ENCODE measurements around the gene GABRB3.

Gene GABRB3

DNA sequence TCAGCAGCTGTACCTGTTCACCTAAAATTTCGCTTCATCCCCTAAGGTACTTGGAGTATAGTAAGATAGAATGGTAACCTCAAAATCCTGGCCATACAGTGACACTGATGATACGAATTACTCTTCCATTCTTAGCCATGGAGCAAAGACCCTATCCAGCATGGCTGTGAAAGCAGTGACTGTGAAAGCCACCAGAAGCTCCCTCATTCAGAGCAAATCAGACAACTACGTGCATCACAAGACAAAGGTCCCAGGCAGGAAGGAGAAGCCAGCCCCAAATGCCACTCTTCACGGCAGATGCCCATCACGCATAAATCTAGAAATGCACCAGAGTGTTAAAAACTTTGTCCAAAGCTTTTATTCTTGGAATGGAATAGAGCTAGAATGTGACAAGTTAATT lies 99.4 kb downstream of the GABRB3 start:
- DNase-seq: no peak

DNA sequence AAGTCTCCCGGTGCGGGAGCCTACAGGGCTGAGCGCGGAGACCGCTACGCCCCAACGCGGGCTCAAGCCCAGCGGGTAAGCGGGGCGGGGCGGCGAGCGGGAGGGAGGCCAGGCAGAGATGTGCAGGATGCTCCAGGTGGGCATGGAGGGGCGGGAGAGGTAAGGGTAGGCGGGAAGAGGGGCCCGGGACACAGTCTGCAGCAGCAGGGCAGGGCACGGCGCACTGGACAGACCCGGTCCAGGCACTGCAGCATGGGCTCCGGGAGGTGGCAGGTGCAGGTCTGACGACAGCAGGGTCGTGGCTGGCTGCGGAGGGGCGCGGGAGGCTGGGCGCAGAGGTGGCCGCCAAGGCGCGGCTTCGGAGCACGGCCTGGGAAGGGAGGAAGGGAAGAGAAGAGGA lies 102.8 kb downstream of the GABRB3 start:
- DNase-seq: no peak

DNA sequence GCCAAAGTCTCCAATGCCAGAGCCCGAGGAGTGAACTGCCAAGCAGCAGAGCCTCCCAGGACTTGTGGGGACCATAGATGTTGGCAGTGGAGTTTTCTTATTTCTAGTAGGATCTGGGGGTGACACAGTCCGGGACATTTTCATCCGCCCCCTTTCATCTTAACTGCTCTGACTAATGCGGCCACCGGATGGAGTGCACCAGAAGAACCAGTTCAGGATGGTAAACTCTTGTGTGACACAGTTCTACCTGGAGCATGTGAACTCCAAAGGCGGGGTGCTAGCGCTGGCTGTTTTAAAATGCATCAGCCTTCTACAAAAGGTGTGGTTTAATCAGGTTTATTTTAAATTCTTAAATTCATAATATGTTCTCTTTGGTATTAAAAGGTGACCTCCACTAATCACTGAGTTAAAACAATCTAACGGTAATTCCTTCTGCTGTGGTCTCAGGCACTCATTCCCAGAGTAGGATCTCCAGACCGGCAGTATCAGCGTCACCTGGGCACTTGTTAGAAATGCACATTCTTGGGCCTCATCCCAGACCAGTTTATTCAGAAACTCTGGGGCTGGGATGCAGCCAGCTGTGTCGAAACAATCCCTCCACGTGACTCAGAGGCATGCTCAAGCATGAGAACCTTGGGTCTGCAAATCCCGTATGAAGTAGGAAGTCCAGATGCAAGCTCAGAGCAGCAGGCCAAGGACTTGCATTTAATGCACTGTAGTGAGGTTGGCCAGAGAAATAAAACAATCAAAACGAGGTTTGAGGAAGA lies 105.5 kb downstream of the GABRB3 start:
- no peak for DNase-seq

DNA sequence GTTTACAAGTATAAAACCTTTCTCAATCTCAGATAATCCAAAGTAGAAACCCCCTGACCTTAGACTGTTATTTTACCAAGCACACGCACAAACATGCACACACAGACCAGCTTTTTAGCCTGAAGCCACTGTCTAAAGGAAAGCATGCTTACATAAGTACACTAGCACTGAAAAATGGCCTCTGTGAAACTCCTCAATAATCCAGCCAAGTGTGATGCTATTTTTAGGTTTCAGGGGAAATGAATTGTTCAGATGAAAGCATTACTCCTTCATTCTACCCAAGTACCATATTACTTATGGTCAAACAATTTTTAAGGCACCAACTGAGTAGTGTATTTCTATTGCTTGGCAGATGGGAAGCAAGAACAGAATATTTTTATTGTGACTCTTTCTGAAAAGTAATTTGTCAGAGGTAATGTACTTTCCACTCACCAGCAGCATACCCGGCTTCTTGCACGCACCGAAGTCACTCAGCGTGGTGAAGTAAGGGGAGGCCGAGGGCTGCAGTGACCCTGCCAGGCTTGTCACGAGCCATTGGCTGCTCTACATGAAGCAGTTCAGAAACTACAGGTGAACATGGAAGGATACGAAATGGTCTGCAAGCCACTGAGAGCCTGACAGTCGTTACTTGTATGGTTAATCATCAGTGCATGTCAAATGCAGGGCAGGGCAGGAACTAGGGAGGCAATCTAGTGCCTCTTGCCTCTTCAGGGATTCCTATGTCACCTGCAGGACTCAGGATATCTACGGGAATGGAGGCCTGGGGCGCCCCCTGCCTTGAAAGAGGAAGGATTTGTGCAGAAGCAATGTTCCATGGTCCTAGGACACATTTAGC lies 106.7 kb downstream of the GABRB3 start:
- peak in 1 of 2 experiments; percentile 34 for DNase-seq

DNA sequence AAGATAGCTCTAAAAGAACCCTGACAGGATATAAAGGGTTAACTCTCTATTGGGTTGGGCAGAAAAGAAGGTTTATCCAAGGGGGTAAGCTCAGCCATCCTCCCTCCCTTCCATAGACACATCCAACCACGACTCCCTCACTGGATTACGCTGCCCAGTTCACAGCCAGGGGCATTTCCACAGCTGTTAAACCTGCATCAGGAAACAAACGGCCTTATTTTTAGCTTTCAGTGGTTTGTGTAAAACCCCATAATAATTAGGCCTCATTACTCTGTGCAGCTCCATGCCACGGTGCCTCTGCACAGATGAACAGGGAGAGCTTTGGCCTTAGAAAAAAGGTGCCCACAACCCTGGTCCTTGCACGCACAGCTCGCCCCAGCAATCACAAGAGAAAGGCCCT lies 110.6 kb downstream of the GABRB3 start:
- DNase-seq: no peak

DNA sequence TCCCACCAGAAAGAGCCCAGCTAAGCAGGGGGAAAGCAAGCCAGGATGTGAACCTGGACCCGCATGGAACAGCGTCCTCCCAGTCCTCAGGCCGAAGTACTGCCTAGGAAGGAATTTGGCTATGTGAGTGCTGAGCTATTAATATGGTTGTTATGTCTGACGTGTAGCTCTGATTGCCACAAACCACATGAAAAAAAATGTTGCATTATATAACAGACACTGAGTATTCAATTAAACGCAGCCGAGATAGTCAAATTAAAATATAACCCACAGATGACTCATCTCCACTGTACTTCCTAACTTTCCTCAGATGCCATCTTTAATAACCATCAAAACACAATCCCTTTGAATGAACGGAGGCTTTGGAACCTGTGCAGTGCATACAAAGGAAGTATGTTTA lies 111.1 kb downstream of the GABRB3 start:
- no peak for DNase-seq

DNA sequence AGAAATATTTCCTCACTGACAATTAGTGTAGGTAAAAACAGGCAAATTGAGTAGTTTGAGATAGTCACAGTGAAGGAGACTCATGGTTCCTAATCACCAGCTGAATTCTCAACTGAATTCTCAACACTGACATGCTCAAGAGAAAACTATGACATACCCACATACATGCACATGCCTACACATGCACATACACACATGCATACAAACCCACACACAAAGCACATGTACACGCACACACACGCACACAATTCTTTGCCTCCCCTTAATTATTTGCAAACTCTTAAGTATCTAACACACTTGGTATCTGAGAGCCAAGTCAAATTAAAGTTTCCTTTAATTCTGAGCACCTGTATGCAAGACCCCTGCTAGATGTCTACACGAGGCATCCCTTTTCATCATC lies 111.8 kb downstream of the GABRB3 start:
- no peak for DNase-seq

DNA sequence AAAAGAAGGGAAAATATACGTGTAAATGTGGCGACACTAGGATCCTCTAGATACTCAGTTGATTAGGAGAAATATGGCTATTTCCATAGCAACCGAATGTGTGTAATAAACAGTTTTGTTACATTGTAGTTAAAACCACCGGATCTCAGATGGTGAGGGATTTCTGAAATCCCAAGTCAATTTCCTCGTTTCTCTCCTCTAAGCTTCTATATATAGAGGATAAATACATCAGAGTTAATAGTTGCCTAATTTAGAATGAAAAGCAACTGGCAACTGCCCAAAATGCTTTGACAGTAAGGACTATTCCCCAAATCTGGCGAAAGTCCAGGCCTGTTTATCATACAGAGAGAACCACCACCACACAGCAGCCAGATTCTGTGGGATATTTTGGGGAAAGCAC lies 112.6 kb downstream of the GABRB3 start:
- peak in 1 of 2 experiments; percentile 5 for DNase-seq

DNA sequence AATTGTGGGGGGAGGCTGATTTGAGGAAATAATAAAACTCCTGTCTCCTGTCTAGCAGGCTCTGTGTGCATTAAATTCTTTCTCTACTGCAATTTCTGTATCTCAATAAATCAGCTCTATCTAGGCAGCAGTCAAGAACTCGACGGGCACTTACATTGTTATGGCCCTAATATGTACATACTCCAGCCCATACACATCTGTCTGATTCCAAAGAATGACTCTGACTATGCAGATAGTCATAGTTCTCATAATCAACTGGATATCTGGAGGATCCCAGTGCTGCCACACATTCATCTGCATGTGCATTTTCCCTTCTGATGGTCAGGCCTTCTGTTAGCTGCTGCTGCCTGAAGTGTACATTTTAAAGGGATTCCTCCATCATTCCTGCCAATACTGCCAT lies 114.6 kb downstream of the GABRB3 start:
- DNase-seq: no peak

DNA sequence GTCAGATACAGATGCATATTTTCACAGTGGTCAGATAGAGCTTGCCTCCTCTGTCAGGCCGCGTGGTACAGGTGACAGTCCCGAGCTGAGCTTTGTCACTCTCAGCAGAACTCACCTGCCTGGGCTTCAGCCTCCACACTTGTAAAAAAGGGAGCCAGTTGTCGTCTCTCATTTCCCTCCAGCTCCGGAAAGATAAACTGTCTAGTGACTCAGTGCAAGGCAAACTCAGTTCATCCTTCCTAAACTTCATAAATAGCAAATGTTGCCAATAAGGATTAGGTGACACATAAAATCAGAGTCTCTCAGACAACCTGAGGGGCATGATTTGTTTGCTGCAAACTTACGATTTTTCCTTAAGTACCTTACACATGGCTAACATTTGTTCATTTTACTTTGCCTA lies 116.8 kb downstream of the GABRB3 start:
- no peak for DNase-seq

DNA sequence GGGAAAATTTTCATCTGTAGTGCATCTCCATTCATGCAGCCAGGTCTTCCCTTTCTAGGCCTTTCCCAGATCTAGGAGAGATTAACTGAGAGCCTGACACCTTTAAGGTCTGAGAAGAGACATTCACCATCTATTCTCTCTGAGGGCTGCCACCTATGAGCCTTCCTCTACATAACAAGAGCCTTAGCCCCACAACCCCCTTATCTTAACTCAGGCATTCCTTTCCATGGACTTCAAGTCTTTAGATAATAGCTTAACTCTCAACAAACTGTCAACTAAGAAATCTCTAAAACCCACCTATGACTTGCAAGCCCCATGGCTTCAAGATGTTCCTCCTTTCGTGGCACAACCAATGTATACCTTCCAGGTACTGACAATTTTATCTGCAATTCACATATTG lies 121.0 kb downstream of the GABRB3 start:
- no peak for DNase-seq

DNA sequence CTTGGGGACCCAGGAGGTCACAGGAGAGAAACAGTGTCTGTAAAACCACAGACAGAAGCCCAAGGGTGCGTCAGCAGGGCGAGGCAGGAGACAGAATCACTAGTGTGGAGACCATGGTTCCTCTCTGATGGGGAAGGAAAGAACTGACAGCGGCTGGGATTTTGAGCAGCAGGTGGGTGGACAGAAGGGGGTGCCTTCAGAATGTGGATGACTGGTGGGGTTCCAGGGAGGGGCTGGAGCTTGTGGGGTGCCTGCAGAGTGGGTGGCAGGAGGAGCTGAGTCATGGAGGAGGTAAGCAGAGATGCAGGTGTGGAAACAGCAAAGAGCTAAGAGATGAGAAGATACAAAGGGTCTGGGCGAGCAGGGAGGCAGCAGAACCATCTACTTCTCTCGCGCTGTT lies 124.2 kb downstream of the GABRB3 start:
- DNase-seq: no peak

DNA sequence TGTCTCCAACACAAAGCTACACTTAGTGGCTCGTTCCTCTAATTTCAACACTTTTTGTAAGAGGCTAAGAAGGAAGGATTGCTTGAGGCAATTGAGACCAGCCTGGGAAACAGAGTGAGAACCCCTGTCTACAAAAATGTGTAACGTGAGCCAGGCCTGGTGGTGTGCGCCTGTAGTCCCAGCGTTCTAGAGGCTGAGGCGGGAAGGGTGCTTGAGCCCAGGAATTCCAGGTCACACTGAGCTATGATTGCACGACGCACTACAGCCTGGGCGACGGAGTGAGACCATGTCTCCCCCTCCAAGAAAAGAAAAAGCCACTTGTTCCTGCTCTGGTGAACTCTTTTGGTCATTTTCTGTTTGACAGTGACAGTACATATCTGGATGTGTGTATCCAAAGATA lies 127.9 kb downstream of the GABRB3 start:
- DNase-seq: no peak

DNA sequence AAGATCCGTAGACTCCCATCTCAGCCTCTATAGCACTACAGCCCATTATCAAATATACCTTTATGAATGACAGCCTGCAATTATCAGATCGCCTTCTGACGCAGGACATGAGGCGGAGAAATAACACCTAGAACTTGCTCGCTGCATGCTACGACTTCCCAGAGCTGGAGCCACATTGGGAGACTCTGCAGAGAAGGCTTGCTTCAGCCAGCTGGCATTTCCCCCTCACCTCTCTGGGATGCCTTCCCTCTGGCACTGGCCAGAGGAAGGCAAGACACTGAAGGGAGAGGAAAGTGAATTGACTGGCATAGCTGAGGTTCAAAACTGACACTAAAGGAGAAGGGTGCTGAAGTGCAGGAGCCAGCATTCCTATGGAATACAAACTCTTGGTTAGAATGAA lies 131.7 kb downstream of the GABRB3 start:
- DNase-seq: no peak

DNA sequence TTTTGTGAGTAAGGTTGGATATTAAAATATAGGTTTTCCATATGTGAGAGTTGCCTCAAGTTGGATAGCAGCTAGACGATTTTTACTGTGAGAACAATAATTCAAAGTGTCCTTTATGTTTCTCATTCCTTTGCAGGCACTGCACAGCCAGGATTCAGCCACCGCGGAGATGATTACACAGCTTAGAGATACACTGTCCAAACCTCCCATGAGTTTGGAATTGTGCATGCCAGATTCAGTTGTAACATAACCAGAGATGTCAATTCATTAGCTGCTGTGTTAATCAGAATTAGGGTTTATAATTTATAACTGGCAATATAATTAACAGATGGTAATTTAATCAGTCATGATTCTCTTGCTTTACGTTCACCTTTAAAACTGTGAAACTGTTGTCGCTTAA lies 132.3 kb downstream of the GABRB3 start:
- no peak for DNase-seq

DNA sequence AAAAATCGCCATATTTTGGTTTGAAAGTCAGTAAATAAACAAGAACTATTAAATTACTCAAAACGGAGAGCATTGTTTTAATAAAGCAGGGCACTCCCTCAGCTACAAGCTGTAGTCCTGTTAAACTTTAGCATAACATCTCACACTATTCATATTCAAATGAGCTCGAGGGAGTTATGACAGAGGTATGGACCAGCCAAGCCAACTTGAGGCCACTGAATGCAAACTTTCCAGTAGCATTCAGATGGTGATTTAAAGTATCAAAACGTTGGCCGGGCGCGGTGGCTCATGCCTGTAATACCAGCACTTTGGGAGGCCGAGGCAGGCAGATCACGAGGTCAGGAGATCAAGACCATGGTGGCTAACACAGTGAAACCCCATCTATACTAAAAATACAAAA lies 132.9 kb downstream of the GABRB3 start:
- DNase-seq: no peak

DNA sequence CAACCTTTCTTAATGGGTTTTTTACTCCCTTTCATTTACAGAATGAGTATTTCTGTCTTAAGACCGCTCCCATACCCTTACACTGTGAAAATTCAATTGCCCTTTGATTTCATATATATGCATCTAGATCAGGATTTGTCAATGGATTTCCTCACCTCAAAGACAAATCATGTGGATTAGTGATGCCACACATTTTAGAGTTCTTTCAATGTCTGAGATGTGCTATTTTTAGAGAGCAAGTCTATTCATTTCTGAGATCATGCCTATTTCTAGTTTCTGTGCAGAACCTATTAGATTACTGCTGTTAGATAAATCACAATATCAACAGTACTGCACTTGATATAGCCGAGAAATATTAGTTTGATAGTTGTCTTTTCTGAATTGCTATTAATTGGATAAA lies 137.3 kb downstream of the GABRB3 start:
- DNase-seq: no peak

DNA sequence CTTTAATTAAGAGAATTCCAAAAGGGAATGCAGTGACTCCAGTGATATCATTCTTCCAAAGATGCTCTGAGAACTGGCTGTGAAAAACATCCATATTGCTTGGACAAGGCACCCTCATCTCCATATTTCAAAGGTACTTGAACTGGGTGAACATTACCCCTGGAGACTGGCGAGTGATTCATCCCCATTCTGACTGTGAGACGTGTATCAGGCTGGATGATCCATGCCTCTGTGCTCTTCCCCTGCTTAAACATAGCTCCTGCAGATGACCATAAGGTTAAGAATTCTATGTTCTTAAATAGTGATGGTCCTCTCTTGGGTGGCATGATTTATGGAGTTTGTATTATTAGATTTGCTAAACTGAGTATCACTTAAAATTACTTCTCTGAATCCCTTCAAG lies 137.8 kb downstream of the GABRB3 start:
- peak in 1 of 2 experiments; percentile 19 for DNase-seq

DNA sequence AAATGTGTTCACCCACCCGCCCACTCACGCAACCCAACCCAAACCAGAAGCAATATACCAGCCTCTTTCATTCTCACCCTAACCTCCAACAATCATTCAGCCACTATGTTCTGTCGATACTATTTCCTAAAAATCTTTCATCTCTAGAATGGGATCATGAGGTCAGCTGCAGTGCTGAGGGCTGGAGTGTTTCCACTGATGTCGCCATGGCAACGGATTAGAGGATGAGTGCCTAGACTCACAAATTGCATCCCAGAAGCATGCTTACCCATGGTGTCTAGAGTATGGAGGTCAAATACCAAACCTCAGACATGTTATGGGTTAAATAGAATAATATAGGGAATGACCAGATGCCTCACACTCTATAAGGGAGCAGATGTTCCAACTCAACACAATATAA lies 138.5 kb downstream of the GABRB3 start:
- DNase-seq: peak; percentile 79 to 89

DNA sequence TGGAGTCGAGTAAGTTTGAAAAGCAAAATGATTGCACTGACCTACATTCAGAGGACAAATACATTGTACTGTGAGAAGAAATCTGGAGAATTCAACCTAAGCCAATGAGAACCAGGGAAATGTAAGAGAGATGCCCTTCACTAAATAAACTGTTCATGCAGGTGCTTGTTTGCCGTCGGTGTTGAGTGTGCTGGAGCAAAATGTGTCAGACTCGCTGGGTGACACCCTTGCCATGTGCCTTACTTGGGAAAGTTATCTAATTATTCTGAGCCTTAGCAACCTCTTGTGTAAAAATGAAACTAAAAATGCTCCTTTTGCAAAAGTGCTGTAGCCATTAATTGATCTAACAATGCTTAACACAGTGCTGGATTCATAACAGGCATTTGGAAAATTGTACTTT lies 140.4 kb downstream of the GABRB3 start:
- no peak for DNase-seq

DNA sequence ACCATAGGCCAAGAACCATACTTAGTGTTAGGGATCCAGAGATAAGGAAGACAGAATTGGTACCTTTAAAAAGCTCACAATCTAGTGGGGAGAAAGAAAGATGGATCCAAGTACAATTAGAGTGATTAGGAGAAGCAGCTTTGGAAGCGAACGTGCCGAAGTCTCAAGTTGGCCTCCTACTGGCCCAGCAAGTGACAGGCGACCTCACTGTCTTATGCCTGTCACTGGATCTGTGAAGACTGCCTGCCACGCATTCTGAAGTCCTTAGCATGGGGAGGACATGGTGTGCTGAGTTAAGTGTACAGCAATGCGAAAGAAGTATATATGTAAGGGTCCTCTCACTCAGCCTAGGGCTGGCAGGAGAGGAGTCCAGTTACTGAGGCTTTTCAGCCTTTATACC lies 141.0 kb downstream of the GABRB3 start:
- DNase-seq: peak in 1 of 2 experiments; percentile 8

DNA sequence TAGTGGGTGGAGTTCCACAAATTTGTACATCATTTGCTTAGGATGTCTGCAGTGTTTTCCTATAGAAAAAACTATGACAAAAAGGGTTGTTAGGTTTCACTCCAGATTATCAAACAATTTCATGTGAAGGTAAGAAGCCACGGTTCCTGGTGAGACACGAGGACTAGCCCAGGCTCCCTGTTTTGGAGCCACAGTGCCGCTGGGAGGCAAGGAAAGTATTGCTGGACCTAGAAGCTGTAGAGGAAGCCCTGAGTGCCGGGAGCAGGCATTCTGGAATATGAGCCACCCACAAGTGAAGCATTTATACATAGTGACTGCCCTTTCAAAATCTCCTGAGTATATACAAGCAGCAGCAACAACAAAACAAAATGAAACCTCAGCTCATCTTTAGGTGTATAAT lies 142.0 kb downstream of the GABRB3 start:
- DNase-seq: no peak

DNA sequence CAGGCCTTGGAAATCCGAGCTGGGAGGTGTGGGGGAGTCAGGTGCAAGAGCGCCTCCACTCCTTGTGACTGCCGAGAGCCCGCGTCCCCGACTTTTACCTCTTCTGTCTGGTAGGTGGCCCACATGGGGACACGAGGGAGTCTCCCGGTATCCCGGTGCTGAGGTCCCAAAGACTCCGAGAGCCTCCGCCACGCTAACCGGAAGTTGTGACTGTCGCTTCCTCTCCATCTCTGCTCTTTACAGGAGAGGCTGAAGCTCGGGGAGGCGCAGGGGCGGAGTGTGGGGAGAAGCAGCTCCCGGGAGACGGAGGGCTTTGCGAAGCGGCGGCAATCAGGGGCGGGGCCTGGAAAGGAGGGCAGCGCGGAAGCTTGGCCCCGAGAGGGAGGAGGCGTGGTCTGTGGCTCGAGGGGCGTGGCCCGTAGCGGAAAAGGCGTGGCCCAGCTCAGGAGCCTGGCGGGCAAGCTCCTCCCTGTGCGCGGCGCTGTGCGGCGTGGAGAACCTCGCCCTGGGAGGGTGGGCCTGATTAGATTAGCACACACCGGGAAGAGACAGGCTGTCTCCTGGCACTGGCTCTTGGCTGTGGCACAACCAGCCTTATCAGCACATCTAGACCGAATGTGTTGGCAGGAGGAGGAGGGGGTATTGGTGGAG lies 143.9 kb downstream of the GABRB3 start:
- no peak for DNase-seq

DNA sequence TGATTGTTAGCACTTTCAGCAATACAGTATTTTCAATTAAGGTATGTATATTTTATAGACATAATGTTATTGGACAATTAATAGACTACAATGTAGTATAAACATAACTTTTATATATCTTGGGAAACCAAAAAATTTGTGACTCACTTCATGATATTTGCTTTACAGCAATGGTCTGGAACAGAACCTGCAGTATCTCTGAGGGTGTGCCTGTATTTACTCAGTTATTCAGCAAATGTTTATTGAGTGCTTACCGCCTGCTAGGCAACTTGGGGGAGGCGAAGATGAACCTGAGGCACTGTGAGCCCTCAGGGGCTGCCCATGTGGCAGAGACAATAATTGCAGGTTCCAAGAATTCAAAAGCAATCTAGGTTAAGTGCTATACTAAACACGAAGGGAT lies 144.8 kb downstream of the GABRB3 start:
- DNase-seq: no peak

Measured in NCI-H524 (cell line).